Measurements from ENCODE around the gene CCT7. TPM values are rescaled to one million over a fixed set of nuclear protein-coding genes. Genes with fewer than 3 reads are reported as not detected.

Gene CCT7
- total RNA-seq, 1 experiment from 2014 or later = 637 TPM

DNA sequence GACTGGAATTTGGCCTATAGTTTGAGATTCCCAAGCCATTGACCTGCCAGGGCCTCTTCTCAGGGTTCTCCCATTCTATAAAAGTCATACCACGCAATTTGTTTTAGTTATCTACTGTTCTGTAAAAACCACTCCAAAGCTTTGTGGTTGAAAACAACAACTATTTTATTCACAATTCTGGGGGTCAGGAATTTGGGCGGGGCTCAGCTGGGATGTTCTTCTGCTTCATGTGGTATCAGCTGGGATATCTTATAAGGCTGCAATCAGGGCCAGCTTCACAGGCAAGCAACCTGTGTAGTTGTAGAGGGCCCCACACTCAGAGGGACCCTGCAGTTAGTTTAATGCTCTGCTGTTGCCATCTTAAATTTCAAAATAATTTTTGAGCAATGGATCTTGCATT, 48.1 kb upstream of the CCT7 start:
- no peak overlapping the region for H2AFZ ChIP-seq (ENCODE audit: low read depth, low read length, poor library complexity, severe bottlenecking)
- CTCF ChIA-PET = interaction anchor here (3.2 kb wide), 1 partner anchor 9 kb away, joined by 14 read pairs; no protein-coding TSS in a partner anchor
- H3K9ac ChIP-seq (ENCODE audit: low read length) = no peak overlapping the region
- no peaks in the 10 kb centered on the region for H3K79me2 ChIP-seq (ENCODE audit: insufficient read depth, low read length)
- H3K27me3 ChIP-seq (ENCODE audit: insufficient read depth, low read length) = peaks cover 13% of the 10 kb centered on the region; the same call in 1 of the 2 replicates
- no peak overlapping the region for H3K4me2 ChIP-seq (ENCODE audit: low read length)
- no peak overlapping the region for H3K27ac ChIP-seq (ENCODE audit: low read depth, low read length)
- H3K4me1 ChIP-seq (ENCODE audit: control insufficient read depth in 1 of 2, insufficient read depth in 2 of 2, low read length in 2 of 2) = no peaks in the 10 kb centered on the region
- BruUV-seq (replicated peaks) = no TSS peak
- no peak for ATAC-seq
- H3K36me3 ChIP-seq (ENCODE audit: control insufficient read depth in 1 of 2, insufficient read depth in 2 of 2, low read length in 2 of 2) = no peaks in the 10 kb centered on the region
- POLR2A ChIA-PET = no interaction called here
- intact Hi-C loops (cut with micrococcal nuclease) = no loop called here
- no peaks in the 10 kb centered on the region for H3K9me2 ChIP-seq (ENCODE audit: insufficient read depth)
- H3K9me3 ChIP-seq (ENCODE audit: control insufficient read depth in 1 of 2, insufficient read depth in 1 of 2, low read depth in 1 of 2, low read length in 2 of 2) = no peaks in the 10 kb centered on the region
- no peak overlapping the region for H3K4me3 ChIP-seq (replicated peaks in 1 of 2; ENCODE audit: low read depth in 1 of 2, low read length in 2 of 2)
- H4K20me1 ChIP-seq (ENCODE audit: insufficient read depth) = no peaks in the 10 kb centered on the region
- TF ChIP-seq, protein P1, sequence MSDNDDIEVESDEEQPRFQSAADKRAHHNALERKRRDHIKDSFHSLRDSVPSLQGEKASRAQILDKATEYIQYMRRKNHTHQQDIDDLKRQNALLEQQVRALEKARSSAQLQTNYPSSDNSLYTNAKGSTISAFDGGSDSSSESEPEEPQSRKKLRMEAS (IDR thresholded peaks at IDR 0.05) = no peak
- TF ChIP-seq EZH2phosphoT487 (IDR thresholded peaks at IDR 0.05; ENCODE audit: borderline replicate concordance) = no peak
- TF ChIP-seq EGR1 (IDR thresholded peaks at IDR 0.05; ENCODE audit: low read depth) = no peak
- no peak for TF ChIP-seq ELF1 (IDR thresholded peaks at IDR 0.05; ENCODE audit: borderline replicate concordance, low read depth)
- TF ChIP-seq EZH2 (IDR thresholded peaks at IDR 0.05) = no peak
- TF ChIP-seq, protein P2, sequence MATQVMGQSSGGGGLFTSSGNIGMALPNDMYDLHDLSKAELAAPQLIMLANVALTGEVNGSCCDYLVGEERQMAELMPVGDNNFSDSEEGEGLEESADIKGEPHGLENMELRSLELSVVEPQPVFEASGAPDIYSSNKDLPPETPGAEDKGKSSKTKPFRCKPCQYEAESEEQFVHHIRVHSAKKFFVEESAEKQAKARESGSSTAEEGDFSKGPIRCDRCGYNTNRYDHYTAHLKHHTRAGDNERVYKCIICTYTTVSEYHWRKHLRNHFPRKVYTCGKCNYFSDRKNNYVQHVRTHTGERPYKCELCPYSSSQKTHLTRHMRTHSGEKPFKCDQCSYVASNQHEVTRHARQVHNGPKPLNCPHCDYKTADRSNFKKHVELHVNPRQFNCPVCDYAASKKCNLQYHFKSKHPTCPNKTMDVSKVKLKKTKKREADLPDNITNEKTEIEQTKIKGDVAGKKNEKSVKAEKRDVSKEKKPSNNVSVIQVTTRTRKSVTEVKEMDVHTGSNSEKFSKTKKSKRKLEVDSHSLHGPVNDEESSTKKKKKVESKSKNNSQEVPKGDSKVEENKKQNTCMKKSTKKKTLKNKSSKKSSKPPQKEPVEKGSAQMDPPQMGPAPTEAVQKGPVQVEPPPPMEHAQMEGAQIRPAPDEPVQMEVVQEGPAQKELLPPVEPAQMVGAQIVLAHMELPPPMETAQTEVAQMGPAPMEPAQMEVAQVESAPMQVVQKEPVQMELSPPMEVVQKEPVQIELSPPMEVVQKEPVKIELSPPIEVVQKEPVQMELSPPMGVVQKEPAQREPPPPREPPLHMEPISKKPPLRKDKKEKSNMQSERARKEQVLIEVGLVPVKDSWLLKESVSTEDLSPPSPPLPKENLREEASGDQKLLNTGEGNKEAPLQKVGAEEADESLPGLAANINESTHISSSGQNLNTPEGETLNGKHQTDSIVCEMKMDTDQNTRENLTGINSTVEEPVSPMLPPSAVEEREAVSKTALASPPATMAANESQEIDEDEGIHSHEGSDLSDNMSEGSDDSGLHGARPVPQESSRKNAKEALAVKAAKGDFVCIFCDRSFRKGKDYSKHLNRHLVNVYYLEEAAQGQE (IDR thresholded peaks at IDR 0.05; ENCODE audit: low read depth) = no peak
- no peak for TF ChIP-seq JUND (IDR thresholded peaks at IDR 0.05)
- no peak for TF ChIP-seq SRF (IDR thresholded peaks at IDR 0.05; ENCODE audit: low read depth)
- TF ChIP-seq, protein P3, sequence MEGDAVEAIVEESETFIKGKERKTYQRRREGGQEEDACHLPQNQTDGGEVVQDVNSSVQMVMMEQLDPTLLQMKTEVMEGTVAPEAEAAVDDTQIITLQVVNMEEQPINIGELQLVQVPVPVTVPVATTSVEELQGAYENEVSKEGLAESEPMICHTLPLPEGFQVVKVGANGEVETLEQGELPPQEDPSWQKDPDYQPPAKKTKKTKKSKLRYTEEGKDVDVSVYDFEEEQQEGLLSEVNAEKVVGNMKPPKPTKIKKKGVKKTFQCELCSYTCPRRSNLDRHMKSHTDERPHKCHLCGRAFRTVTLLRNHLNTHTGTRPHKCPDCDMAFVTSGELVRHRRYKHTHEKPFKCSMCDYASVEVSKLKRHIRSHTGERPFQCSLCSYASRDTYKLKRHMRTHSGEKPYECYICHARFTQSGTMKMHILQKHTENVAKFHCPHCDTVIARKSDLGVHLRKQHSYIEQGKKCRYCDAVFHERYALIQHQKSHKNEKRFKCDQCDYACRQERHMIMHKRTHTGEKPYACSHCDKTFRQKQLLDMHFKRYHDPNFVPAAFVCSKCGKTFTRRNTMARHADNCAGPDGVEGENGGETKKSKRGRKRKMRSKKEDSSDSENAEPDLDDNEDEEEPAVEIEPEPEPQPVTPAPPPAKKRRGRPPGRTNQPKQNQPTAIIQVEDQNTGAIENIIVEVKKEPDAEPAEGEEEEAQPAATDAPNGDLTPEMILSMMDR (IDR thresholded peaks at IDR 0.05 in 2 of 3, conservative IDR thresholded peaks at IDR 0.05 in 1 of 3; ENCODE audit: borderline replicate concordance in 1 of 3, insufficient read depth in 1 of 3, low read depth in 2 of 3, low read length in 2 of 3) = no peak
- TF ChIP-seq SP1 (IDR thresholded peaks at IDR 0.05; ENCODE audit: low read depth) = no peak
- TF ChIP-seq RAD21 (IDR thresholded peaks at IDR 0.05; ENCODE audit: low read depth) = no peak
- TF ChIP-seq ZFX (IDR thresholded peaks at IDR 0.05) = no peak
- TF ChIP-seq CBX3 (IDR thresholded peaks at IDR 0.05; ENCODE audit: low read depth) = no peak
- DNase-seq (ENCODE audit: low read depth, low spot score) = no peak
- RAD21 ChIA-PET (ENCODE audit: low non-redundant PET in 1 of 2, low total read pairs in 2 of 2, uncharacterized antibody in 2 of 2, unreplicated experiment in 2 of 2) = no interaction called here

All from HCT116 (cell line).